ENCODE measurements around the gene PARD3B. TPM values are rescaled to one million over a fixed set of nuclear protein-coding genes. Genes with fewer than 3 reads are reported as not detected.

PARD3B gene
- total and polyA plus RNA-seq, 2 donors from 2014 or later: 5.3 to 29.6 TPM

GRCh38 chr2:205464681-205465080 is 919.4 kb downstream of the PARD3B start:
- FAIRE-seq (no peak), DNase-seq (no peak)
- no peaks in the 10 kb centered on the region for H3K9me3 ChIP-seq (ENCODE audit: control insufficient read depth in 2 of 3, insufficient read depth in 1 of 3, low read length in 3 of 3)
- H3K4me1 ChIP-seq (ENCODE audit: control insufficient read depth in 2 of 3, insufficient read depth in 2 of 3, low read depth in 1 of 3, low read length in 3 of 3): no peaks in the 10 kb centered on the region
- H3K27ac ChIP-seq (ENCODE audit: low read depth in 2 of 2, low read length in 2 of 2): no peak overlapping the region
- H3K4me3 ChIP-seq (ENCODE audit: low read length in 3 of 3): no peak overlapping the region
- TF ChIP-seq CTCF (IDR thresholded peaks at IDR 0.05; ENCODE audit: borderline replicate concordance, extremely low read depth, insufficient read depth): no peak
- no peaks in the 10 kb centered on the region for H3K27me3 ChIP-seq (ENCODE audit: control insufficient read depth, insufficient read depth, low read length)
- intact Hi-C loops (cut with DNase I): no loop called here
- H3K36me3 ChIP-seq (ENCODE audit: control insufficient read depth in 2 of 3, insufficient read depth in 3 of 3, low read length in 3 of 3): no peaks in the 10 kb centered on the region
- no peak overlapping the region for H3K9ac ChIP-seq (ENCODE audit: low read length in 3 of 3)

GRCh38 chr2:205465791-205466190 is 920.5 kb downstream of the PARD3B start:
- Histone ChIP-seq H3K4me1 (ENCODE audit: control insufficient read depth in 2 of 3, insufficient read depth in 2 of 3, low read depth in 1 of 3, low read length in 3 of 3) (no peaks in the 10 kb centered on the region), H3K9ac (ENCODE audit: low read length in 3 of 3) (no peak overlapping the region), H3K27me3 (ENCODE audit: control insufficient read depth, insufficient read depth, low read length) (no peaks in the 10 kb centered on the region), H3K36me3 (ENCODE audit: control insufficient read depth in 2 of 3, insufficient read depth in 3 of 3, low read length in 3 of 3) (no peaks in the 10 kb centered on the region), H3K27ac (ENCODE audit: low read depth in 2 of 2, low read length in 2 of 2) (no peak overlapping the region), H3K9me3 (ENCODE audit: control insufficient read depth in 2 of 3, insufficient read depth in 1 of 3, low read length in 3 of 3) (no peaks in the 10 kb centered on the region), H3K4me3 (ENCODE audit: low read length in 3 of 3) (no peak overlapping the region)
- intact Hi-C loops (cut with DNase I): no loop called here
- no peak for TF ChIP-seq CTCF (IDR thresholded peaks at IDR 0.05; ENCODE audit: borderline replicate concordance, extremely low read depth, insufficient read depth)
- DNase-seq (no peak), FAIRE-seq (no peak)

GRCh38 chr2:205471776-205472175 is 926.5 kb downstream of the PARD3B start:
- no peak overlapping the region for H3K9ac ChIP-seq (ENCODE audit: low read length in 3 of 3)
- H3K4me3 ChIP-seq (ENCODE audit: low read length in 3 of 3): no peak overlapping the region
- no peak for DNase-seq
- no peaks in the 10 kb centered on the region for H3K36me3 ChIP-seq (ENCODE audit: control insufficient read depth in 2 of 3, insufficient read depth in 3 of 3, low read length in 3 of 3)
- no peaks in the 10 kb centered on the region for H3K9me3 ChIP-seq (ENCODE audit: control insufficient read depth in 2 of 3, insufficient read depth in 1 of 3, low read length in 3 of 3)
- FAIRE-seq: no peak
- no peaks in the 10 kb centered on the region for H3K4me1 ChIP-seq (ENCODE audit: control insufficient read depth in 2 of 3, insufficient read depth in 2 of 3, low read depth in 1 of 3, low read length in 3 of 3)
- no peak for TF ChIP-seq CTCF (IDR thresholded peaks at IDR 0.05; ENCODE audit: borderline replicate concordance, extremely low read depth, insufficient read depth)
- no peaks in the 10 kb centered on the region for H3K27me3 ChIP-seq (ENCODE audit: control insufficient read depth, insufficient read depth, low read length)
- intact Hi-C loops (cut with DNase I): no loop called here
- H3K27ac ChIP-seq (ENCODE audit: low read depth in 2 of 2, low read length in 2 of 2): no peak overlapping the region

GRCh38 chr2:205473791-205474190 is 928.5 kb downstream of the PARD3B start:
- FAIRE-seq: no peak
- TF ChIP-seq CTCF (IDR thresholded peaks at IDR 0.05; ENCODE audit: borderline replicate concordance, extremely low read depth, insufficient read depth): no peak
- Histone ChIP-seq H3K36me3 (ENCODE audit: control insufficient read depth in 2 of 3, insufficient read depth in 3 of 3, low read length in 3 of 3) (no peaks in the 10 kb centered on the region), H3K9me3 (ENCODE audit: control insufficient read depth in 2 of 3, insufficient read depth in 1 of 3, low read length in 3 of 3) (no peaks in the 10 kb centered on the region), H3K9ac (ENCODE audit: low read length in 3 of 3) (no peak overlapping the region), H3K27me3 (ENCODE audit: control insufficient read depth, insufficient read depth, low read length) (no peaks in the 10 kb centered on the region), H3K4me1 (ENCODE audit: control insufficient read depth in 2 of 3, insufficient read depth in 2 of 3, low read depth in 1 of 3, low read length in 3 of 3) (no peaks in the 10 kb centered on the region), H3K4me3 (ENCODE audit: low read length in 3 of 3) (no peak overlapping the region), H3K27ac (ENCODE audit: low read depth in 2 of 2, low read length in 2 of 2) (no peak overlapping the region)
- DNase-seq: no peak
- intact Hi-C loops (cut with DNase I): no loop called here
